HepG2 (cell line): ENCODE data around the gene CKAP5. TPM values are rescaled to one million over a fixed set of nuclear protein-coding genes. Genes with fewer than 3 reads are reported as not detected.
A peak's percentile ranks its signal among the peaks of the same experiment; 100 is the strongest.

Source experiments
- ATAC-seq: fragments of 200-7000 bp; cut with Tn5 transposase; 3 replicates; pipeline ENCODE4 v1.9.1; 2020; ENCODE audit warnings: mild to moderate bottlenecking, moderate library complexity
- BruUV-seq: library from RNA; stranded (reverse); fragments of 400-500 nt; replicated peaks from 2 replicates; lab custom pipeline; 2021; lab: Mats Ljungman, UMichigan
- CTCF ChIA-PET: fragments of 300-600 bp; formaldehyde crosslinking; extraction: SDS; loops from one replicate; lab custom pipeline; 2021; ENCODE audit warnings: low total read pairs, inconsistent platforms, low intra/inter-chr PET ratio; lab: Yijun Ruan, JAX
- POLR2A ChIA-PET: fragments of 350-600 bp; sonication (Branson Sonifier 250); formaldehyde crosslinking; loops from one replicate; lab custom pipeline; 2020; ENCODE audit warnings: antibody characterized with exemption, inconsistent platforms; lab: Yijun Ruan, JAX
- DNase-seq: peaks from one replicate; pipeline ENCODE4 v3.0.0-alpha.2; 2015; ENCODE audit warnings: low spot score
- FAIRE-seq: peaks from 3 replicates; lab custom pipeline; 2011; peaks lifted over from hg19 to GRCh38; lab: Jason Lieb, UNC
- H2AFZ ChIP-seq: one replicate; pipeline ENCODE4 v1.6.1; 2011; ENCODE audit warnings: low read length, inconsistent platforms
- H3K27ac ChIP-seq: fragments of 300-600 bp; 3 replicates; pipeline ENCODE4 v1.8.0; 2011; ENCODE audit warnings: mixed run types, mild to moderate bottlenecking, mixed read lengths, low read length, inconsistent platforms; ENCODE audit not compliant: insufficient read depth; ENCODE audit errors: extremely low read length
- H3K27me3 ChIP-seq, 2 experiments: fragments of 200-600 bp in 1 of 2; 2 replicates in 1 of 2; 3 replicates in 1 of 2; pipeline versions ENCODE4 v1.6.0 to v1.8.0; 2011; ENCODE audit warnings: low read length in 2 of 2, mild to moderate bottlenecking in 2 of 2, moderate library complexity in 2 of 2, inconsistent platforms in 1 of 2; ENCODE audit not compliant: insufficient read depth in 2 of 2, control insufficient read depth in 1 of 2
- H3K36me3 ChIP-seq, 2 experiments: fragments of 200-600 bp in 1 of 2; replicated peaks in 1 of 2; 2 replicates in 1 of 2; 3 replicates in 1 of 2; pipeline versions ENCODE4 v1.5.1 to v1.8.0; 2011; ENCODE audit warnings: low read length in 2 of 2, inconsistent platforms in 1 of 2; ENCODE audit not compliant: insufficient read depth in 2 of 2, control insufficient read depth in 1 of 2
- H3K4me1 ChIP-seq: 2 replicates; pipeline ENCODE4 v1.5.1; 2012; ENCODE audit warnings: low read length, inconsistent platforms; ENCODE audit not compliant: insufficient read depth
- H3K4me2 ChIP-seq: 2 replicates; pipeline ENCODE4 v1.6.0; 2011; ENCODE audit warnings: low read depth, low read length, inconsistent platforms
- H3K4me3 ChIP-seq, 3 experiments: fragments of 200-600 bp in 1 of 3; sonication (generic), shearing (Covaris generic) in 1 of 3; replicated peaks in 1 of 3; 2 replicates each; pipeline ENCODE4 v1.5.1; 2011 to 2016; ENCODE audit warnings: low read length in 3 of 3, inconsistent platforms in 2 of 3, low read depth in 2 of 3, mild to moderate bottlenecking in 2 of 3, control low read depth in 1 of 3, mixed read lengths in 1 of 3; ENCODE audit not compliant: insufficient read depth in 1 of 3
- H3K79me2 ChIP-seq: one replicate; pipeline ENCODE4 v1.6.1; 2011; ENCODE audit warnings: low read length, inconsistent platforms; ENCODE audit not compliant: insufficient read depth
- H3K9ac ChIP-seq: 2 replicates; pipeline ENCODE4 v1.6.0; 2011; ENCODE audit warnings: mild to moderate bottlenecking, low read depth, low read length, inconsistent platforms; ENCODE audit not compliant: insufficient read depth
- H3K9me3 ChIP-seq: 2 replicates; pipeline ENCODE4 v1.5.1; 2012; ENCODE audit warnings: mild to moderate bottlenecking, low read length
- H4K20me1 ChIP-seq: 2 replicates; pipeline ENCODE4 v1.6.0; 2011; ENCODE audit warnings: inconsistent platforms, mild to moderate bottlenecking, low read length, moderate library complexity; ENCODE audit not compliant: insufficient read depth
- AKNA ChIP-seq: sonication (generic); formaldehyde crosslinking; IDR thresholded peaks from 2 replicates; pipeline ENCODE4 v1.4.0; 2020; ENCODE audit warnings: missing genetic modification reagents, borderline replicate concordance
- KDM5B ChIP-seq: sonication (generic); formaldehyde crosslinking; IDR thresholded peaks from 2 replicates; pipeline ENCODE4 v1.4.0; 2020; ENCODE audit warnings: missing genetic modification reagents, mild to moderate bottlenecking, borderline replicate concordance
- PHF21A ChIP-seq: sonication (generic); formaldehyde crosslinking; IDR thresholded peaks from 2 replicates; pipeline ENCODE4 v1.5.0; 2020; ENCODE audit warnings: mild to moderate bottlenecking, missing genetic modification reagents
- POLR2G ChIP-seq: fragments of 200-400 bp; formaldehyde crosslinking; IDR thresholded peaks from 2 replicates; pipeline ENCODE4 v1.6.1; 2018; ENCODE audit warnings: mild to moderate bottlenecking, low read depth, low read length, moderate library complexity
- SMAD9 ChIP-seq: sonication (generic); formaldehyde crosslinking; IDR thresholded peaks from 2 replicates; pipeline ENCODE4 v1.5.1; 2020; ENCODE audit warnings: mild to moderate bottlenecking, missing genetic modification reagents
- ZFP1 ChIP-seq: IDR thresholded peaks from 2 replicates; pipeline ENCODE4 v1.6.1; 2016
- ZNF44 ChIP-seq: sonication (generic); formaldehyde crosslinking; IDR thresholded peaks from 2 replicates; pipeline ENCODE4 v1.5.1; 2020; ENCODE audit warnings: mild to moderate bottlenecking, missing genetic modification reagents
- ZNF589 ChIP-seq: sonication (generic); formaldehyde crosslinking; conservative IDR thresholded peaks from 2 replicates; pipeline ENCODE4 v1.8.0; 2022; ENCODE audit warnings: mild to moderate bottlenecking, moderate library complexity, missing genetic modification reagents
- ZNF629 ChIP-seq: sonication (generic); formaldehyde crosslinking; conservative IDR thresholded peaks from 2 replicates; pipeline ENCODE4 v1.5.0; 2020; ENCODE audit warnings: missing genetic modification reagents
- ZNF788 ChIP-seq: sonication (generic); formaldehyde crosslinking; IDR thresholded peaks from 2 replicates; pipeline ENCODE4 v1.5.0; 2020; ENCODE audit warnings: mild to moderate bottlenecking, missing genetic modification reagents, borderline replicate concordance
- WGBS: methylation state at CpG from one replicate; pipeline ENCODE4 v1.1.6; 2017; ENCODE audit warnings: low lambda C conversion rate; 5-methylcytosine and 5-hydroxymethylcytosine counted together
- in situ Hi-C: cut with HindIII; loops from 2 replicates; pipeline ENCODE4 v1.10.0; 2017; ENCODE audit warnings: low pct_unique_long_range_greater_than_20kb; ENCODE audit not compliant: extremely low pct_ligation_motif_present
- intact Hi-C: fragments of 100-400 bp; cut with micrococcal nuclease; formaldehyde crosslinking; loops from one replicate; pipeline ENCODE4 v1.10.0; 2022; ENCODE audit not compliant: unreplicated experiment
- polyA plus RNA-seq, 8 experiments: library from polyadenylated mRNA; depleted of rRNA in 3 of 8; stranded (reverse) in 7 of 8; unstranded in 1 of 8; fragments of >200 nt; fragmentation: Illumina TruSeq in 4 of 8; extraction: Trizol in 4 of 8; gene quantifications; 2 replicates each; pipeline versions ENCODE4 v1.2.1 to v1.2.3, GENCODE V29; 2011 to 2016; ENCODE audit warnings: low read depth in 4 of 8, missing spikeins in 1 of 8, mixed read lengths in 1 of 8; ENCODE audit not compliant: insufficient read depth in 1 of 8
- total RNA-seq, 5 experiments: library from RNA; depleted of rRNA; stranded (reverse); fragments of >200 nt; fragmentation: Illumina TruSeq; extraction: Trizol; gene quantifications; 2 replicates each; pipeline ENCODE4 v1.2.3, GENCODE V29; 2016; ENCODE audit warnings: low read depth in 1 of 5
- TF ChIP-seq, protein P1 (sequence below): IDR thresholded peaks from 2 replicates; pipeline ENCODE4 v1.6.1; 2012; ENCODE audit warnings: low read length, improper control_type of control experiment

CKAP5 gene
- total and polyA plus RNA-seq, 2 of the 13 experiments (the other 11 are each of a cell fraction or from before 2014, with no cell fraction given), result 79.2 to 103 TPM

DNA sequence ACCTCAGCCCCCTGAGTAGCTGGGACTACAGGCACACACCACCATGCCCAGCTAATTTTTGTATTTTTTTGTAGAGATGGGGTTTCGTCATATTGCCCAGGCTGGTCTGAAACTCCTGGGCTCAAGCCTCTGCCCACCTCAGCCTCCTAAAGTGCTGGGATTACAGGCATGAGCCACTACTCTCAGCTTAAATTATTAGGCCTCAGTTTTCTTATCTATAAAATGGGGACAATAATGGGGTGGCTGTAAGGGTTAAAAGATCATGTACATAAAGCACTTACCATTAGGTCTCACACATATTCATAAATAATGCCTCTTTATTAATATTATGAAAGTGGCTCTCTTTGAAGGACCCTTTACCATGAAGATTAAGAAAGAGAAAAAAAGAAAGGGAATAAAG, 31.5 kb upstream of the CKAP5 start:
- Histone ChIP-seq H3K4me2 (no peak overlapping the region), H3K27me3 (no peaks in the 10 kb centered on the region), H3K9ac (no peak overlapping the region), H3K4me1 (no peaks in the 10 kb centered on the region), H4K20me1 (no peaks in the 10 kb centered on the region), H3K9me3 (no peaks in the 10 kb centered on the region), H3K27ac (no peak overlapping the region), H3K4me3 (no peak overlapping the region), H3K36me3 (peaks cover 26 to 73% of the 10 kb centered on the region in 2 experiments), H2AFZ (no peak overlapping the region), H3K79me2 (no peaks in the 10 kb centered on the region)
- FAIRE-seq, result no peak
- POLR2A ChIA-PET, result no interaction called here
- WGBS, result 92% methylated on average over 1 of the region's 1 CpG
- DNase-seq, result no peak
- BruUV-seq, result no TSS peak
- TF ChIP-seq ZNF629, result peak; percentile 33; the same call in 1 of the 2 replicates
- TF ChIP-seq POLR2G, result no peak
- ATAC-seq, result no peak
- CTCF ChIA-PET, result no interaction called here
- in situ Hi-C loops, result no loop called here
- intact Hi-C loops, result no loop called here

DNA sequence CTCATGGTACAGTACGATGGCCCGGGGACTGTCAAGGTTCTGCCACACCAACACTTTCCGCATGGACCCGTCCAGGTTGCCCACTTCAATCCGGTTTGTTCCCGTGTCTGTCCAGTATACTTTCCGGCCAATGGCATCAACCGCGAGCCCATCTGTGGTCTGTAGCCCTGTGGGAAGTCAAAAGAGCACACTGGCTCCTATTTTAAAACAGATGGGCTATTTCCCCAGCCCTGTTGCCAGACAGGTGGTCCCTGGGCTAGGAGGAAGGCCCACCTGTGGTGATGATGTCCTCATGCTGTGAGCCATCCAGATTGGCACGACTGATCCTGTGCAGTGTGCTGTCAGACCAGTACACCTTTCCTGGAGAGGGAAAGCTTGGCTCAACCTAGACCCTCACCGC, 30.4 kb upstream of the CKAP5 start:
- H3K4me2 ChIP-seq, result no peak overlapping the region
- H3K9me3 ChIP-seq, result no peaks in the 10 kb centered on the region
- TF ChIP-seq ZNF589 (no peak), ZNF788 (CRISPR knock-in tag) (no peak), ZFP1 (CRISPR knock-in tag) (no peak), PHF21A (CRISPR knock-in tag) (no peak), KDM5B (CRISPR knock-in tag) (no peak), ZNF44 (CRISPR knock-in tag) (no peak), AKNA (CRISPR knock-in tag) (no peak), SMAD9 (CRISPR knock-in tag) (no peak)
- TF ChIP-seq, protein P1, sequence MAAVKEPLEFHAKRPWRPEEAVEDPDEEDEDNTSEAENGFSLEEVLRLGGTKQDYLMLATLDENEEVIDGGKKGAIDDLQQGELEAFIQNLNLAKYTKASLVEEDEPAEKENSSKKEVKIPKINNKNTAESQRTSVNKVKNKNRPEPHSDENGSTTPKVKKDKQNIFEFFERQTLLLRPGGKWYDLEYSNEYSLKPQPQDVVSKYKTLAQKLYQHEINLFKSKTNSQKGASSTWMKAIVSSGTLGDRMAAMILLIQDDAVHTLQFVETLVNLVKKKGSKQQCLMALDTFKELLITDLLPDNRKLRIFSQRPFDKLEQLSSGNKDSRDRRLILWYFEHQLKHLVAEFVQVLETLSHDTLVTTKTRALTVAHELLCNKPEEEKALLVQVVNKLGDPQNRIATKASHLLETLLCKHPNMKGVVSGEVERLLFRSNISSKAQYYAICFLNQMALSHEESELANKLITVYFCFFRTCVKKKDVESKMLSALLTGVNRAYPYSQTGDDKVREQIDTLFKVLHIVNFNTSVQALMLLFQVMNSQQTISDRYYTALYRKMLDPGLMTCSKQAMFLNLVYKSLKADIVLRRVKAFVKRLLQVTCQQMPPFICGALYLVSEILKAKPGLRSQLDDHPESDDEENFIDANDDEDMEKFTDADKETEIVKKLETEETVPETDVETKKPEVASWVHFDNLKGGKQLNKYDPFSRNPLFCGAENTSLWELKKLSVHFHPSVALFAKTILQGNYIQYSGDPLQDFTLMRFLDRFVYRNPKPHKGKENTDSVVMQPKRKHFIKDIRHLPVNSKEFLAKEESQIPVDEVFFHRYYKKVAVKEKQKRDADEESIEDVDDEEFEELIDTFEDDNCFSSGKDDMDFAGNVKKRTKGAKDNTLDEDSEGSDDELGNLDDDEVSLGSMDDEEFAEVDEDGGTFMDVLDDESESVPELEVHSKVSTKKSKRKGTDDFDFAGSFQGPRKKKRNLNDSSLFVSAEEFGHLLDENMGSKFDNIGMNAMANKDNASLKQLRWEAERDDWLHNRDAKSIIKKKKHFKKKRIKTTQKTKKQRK, result no peak
- TF ChIP-seq, all 625 proteins: peak for 0
- Histone ChIP-seq H3K79me2 (no peaks in the 10 kb centered on the region), H3K27me3 (no peaks in the 10 kb centered on the region), H2AFZ (no peak overlapping the region), H3K9ac (no peak overlapping the region), H3K4me3 (no peak overlapping the region), H3K36me3 (peaks cover 30 to 77% of the 10 kb centered on the region in 2 experiments), H4K20me1 (no peaks in the 10 kb centered on the region), H3K4me1 (no peaks in the 10 kb centered on the region), H3K27ac (no peak overlapping the region)
- in situ Hi-C loops (no loop called here), intact Hi-C loops (no loop called here)
- DNase-seq, result no peak
- ChIA-PET POLR2A (no interaction called here), CTCF (no interaction called here)
- no peak for ATAC-seq
- WGBS, result 96% methylated on average over 11 of the region's 11 CpGs
- BruUV-seq, result no TSS peak
- no peak for FAIRE-seq
